Suppressor macrophage (primary cell): ENCODE data around the gene GLT1D1.
"Not testable (repeated sequence)": the region's sequence is repeated elsewhere in the genome, so short reads cannot be mapped to it uniquely, and the experiment has no call there.

Experiments used
- DNase-seq, 4 experiments: peaks; one replicate each; pipeline ENCODE4 v3.0.0-alpha.2; 2020 to 2022
- total RNA-seq, 17 experiments: gene quantifications; one replicate each; lab custom pipeline; 2026; ENCODE audit warnings: mixed read lengths in 6 of 17, inconsistent platforms in 3 of 17; lab: John Stamatoyannopoulos, UW

The GLT1D1 gene
- 0.34 to 15.1 (median 0.91) reads per million in 17 experiments for total RNA-seq

DNA sequence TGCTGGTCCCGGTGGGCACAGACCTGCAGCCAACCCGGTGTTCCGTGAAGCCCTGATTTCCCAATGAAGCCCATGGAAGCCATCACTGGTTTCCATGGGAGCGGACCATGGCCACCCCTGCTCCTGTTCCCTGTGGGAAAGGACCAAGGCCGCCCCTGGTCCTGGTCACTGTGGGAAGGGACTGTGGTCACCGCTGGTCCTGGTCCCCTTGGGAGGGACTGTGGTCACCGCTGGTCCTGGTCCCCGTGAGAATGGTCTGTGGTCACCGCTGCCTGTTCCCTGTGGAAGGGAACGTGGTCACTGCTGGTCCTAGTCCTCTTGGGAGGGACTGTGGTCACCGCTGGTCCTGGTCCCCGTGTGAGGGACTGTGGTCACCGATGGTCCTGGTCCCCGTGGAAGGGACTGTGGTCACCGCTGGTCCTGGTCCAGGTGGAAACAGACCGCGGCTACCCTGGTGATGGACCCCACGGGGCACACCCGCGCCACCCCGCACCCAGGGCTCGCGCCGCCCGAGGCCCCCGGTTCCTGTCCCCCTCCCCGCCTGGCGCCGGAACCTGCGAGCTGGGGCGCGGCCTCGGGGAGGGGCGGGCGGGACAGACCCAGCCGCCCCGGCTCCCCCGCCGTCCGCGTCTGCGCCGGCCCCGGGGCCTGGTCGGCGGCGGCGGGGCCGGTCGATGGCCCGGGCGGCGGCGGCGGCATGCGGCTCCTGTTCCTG lies at the start of gene GLT1D1:
TSS of gene GLT1D1 (plus strand) at position 594 of the 715 bp plus-strand sequence. CDS start at position 698, 104 bp downstream.
- DNase-seq = no peak

DNA sequence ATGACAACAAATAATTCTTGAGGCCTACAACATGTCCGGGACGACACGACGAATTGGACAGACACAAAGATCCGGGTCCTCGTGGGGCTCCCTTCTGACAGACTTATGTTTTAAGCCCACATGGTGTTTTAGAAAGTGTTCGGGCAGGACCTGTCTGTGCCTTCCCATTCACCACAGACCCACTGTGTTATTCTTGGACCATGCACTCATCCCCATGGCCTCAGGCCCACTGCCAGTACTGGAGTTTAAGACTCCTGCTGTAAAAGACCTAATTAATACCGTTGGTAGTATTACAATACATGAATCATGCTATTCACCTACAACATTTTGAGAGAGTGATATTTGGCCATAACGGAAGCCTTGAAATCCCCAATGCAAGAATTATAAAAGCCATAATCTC lies 49.5 kb upstream of the GLT1D1 start:
- no peak for DNase-seq

DNA sequence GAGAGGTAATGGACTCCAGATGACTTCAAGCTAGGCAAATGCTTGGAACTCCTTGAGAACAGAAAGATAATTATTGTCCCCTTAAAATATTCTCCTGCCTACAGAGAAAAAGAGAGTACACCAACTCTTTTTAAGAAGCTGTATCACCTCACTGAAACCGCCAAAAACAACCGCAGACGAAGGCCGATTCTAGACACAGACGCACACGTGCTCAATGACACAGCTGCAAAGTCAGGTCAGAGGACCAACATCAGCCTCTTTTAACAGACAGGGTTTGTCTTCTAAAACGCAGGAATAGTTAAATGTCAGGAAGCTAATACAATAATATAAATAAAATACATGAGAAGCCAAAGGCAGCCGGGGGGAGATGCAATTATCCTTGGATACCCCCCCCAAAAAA lies 48.5 kb upstream of the GLT1D1 start:
- no peak for DNase-seq

DNA sequence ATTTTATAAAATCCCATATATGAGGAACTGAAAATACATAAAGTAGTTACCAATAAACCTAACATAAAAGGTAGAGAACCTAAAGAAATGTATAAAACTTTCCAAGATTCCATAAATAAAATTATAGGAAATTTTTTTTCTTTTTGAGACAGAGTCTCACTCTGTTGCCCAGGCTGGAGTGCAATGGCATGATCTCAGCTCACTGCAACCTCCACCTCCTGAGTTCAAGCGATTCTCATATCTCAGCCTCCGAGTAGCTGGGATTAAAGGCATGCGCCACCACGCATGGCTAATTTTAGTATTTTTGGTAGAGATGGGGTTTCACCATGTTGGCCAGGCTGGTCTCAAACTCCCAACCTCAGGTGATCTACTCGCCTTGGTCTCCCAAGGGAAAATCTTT lies 47.9 kb upstream of the GLT1D1 start:
- not testable (repeated sequence) for DNase-seq

DNA sequence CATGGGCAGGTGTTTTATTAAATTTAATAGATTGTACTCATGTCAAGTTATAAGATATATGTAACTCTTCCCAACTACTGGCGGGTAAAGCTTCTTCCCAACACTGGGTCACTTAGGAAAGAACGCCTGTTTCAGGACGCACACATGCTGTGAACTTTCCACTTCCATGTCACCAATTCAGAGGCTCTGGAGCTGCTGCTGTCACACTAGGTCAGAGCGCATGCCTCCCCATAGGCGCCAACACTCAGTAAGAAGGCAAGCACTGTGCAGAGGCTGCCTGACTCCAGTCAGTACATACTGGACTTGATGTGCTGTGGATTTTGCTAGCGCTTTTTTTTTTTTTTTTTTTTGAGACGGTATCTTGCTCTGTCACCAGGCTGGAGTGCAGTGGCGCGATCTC lies 46.7 kb upstream of the GLT1D1 start:
- DNase-seq = no peak

DNA sequence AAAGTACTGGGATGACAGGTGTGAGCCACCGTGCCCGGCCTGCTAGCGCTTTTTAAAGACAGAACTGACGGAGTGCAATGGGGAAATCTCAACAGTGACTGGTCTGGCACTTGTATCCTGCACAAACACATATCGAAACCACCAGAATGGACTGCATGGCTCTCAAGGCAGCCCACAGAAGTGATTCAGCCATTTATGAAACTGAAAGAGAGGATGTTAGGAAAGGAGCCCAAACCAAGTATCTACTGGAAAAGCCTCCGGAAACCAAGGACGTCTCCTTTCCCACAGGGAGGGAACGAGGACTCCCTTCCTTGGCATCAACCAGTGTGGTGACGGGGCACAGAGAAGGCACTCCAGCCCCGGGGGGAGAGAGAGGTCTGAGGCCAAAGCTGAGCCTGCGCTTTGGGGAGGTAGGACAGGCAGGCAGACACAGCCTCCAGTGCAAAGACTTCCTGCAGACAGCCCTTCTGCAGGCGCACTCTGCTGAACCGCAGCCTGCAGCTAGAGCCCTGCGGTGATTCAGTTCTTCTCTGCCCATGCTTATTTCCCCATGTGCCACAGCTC lies 46.0 kb upstream of the GLT1D1 start:
- DNase-seq = peak; percentile 81 to 93 (median 90)

DNA sequence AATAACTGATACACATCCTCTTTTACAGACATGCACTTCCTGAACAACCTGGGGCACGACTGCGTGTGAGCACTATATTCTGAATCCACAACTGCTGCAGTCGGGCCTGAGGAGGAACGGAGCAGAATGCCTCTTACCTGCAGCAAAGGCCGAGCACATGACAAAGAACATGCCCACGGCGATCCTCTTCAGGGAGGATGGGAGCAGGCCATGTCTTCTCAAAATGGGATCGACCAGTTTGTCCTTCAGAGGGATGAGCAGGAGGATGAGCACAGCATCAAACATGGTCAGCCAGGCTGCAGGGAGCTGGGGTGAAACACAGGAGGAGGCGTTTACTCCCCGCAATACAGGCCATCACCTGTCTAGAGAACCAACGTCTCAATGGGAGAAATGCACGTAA lies 44.6 kb upstream of the GLT1D1 start:
- no peak for DNase-seq

DNA sequence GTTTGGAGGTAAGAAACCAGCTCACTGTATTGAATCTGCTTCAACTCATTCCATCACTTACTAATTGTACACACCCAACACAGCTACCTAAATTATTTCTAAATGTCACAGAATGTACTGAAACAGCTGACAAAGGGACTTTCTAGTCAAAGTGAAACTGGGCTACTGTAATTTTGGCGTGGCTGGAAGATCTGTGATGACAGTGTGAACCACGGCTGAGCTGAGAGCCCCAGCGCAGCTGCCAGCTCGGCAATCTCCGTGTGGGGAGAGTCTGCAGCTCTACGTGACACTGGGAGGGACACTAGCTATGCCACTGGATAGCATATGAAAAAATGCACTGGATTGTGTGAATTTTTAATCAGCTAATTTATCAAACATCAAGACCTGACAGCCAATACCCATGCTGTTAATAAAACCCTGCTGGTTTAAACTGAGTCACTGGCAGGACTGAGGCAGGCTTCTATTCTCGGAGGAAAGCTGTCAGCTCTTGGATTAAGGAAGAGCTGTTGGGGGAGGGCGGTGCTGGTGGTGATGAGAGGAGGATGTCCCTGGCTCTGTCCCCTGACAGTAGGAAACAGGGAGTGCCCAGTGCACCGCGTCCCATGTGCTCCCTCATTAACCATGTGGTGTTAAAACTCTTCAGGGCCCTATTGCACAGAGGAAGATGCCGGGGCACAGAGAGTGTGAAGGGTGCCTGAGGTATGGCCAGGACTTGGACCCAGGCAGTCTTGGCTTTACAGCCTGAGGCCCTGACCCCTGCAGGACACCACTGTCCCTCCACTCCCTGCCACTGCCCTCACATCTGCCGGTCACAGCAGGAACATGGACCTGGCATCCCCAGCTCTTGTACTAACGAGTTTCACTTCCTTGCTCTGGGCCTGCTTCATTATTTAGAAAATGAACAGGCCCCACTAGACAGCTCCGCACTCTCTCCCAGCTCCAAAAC lies 42.8 kb upstream of the GLT1D1 start:
- peak; percentile 59 to 71 (median 69) for DNase-seq

DNA sequence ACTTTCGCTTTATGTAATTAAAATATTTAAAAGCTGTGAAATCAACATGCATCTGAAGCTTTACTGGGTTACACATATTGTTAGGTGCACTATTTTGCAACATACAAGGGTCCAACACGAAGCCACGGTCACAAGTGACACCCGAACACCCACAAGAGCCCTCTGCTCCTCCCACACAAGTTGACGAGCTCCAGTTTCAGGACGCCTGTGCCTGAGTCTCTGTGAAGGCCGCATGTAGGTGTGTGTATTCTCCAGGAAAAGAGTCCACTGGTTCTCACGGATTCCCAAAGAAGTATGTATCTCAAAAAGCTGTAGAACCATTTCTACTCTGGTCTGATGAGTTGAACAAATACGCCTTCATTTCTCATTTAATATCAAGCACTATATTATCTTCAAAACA lies 41.5 kb upstream of the GLT1D1 start:
- no peak for DNase-seq

DNA sequence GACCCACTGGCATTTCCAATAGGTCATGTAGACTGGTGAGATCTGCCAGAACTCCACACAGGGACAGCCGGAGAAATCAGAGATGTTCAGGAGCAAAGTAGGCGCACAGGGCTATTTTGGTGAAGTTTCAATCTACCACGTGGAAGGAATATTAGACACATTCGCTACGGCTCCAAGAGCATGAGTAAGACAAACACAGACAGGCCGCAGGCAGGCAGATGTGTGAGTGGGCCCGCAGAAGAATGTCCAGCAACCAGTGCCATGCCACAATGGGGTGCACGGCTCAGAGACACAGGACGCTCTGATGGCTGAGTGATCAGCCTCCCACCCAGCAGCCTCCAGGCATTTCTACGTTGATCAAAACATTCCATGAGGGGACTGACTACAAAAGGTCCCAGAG lies 39.9 kb upstream of the GLT1D1 start:
- DNase-seq = no peak

DNA sequence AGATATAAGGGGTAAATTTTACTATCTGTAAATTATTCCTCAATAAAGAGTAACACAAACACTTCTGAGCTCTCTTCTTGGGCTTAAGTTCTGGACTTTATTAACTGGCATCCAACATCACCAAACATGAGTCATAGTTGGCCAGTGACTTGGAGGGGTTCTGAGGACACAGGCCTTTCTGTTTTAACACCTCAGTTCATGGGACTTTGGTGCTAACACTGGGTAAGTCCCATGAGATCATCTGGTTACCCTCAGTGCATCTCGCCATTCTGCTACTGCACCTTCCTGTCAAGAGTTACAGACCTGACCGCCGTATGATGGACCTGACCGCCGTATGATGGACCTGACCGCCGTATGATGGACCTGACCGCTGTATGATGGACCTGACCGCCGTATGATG lies 39.4 kb upstream of the GLT1D1 start:
- DNase-seq = no peak

DNA sequence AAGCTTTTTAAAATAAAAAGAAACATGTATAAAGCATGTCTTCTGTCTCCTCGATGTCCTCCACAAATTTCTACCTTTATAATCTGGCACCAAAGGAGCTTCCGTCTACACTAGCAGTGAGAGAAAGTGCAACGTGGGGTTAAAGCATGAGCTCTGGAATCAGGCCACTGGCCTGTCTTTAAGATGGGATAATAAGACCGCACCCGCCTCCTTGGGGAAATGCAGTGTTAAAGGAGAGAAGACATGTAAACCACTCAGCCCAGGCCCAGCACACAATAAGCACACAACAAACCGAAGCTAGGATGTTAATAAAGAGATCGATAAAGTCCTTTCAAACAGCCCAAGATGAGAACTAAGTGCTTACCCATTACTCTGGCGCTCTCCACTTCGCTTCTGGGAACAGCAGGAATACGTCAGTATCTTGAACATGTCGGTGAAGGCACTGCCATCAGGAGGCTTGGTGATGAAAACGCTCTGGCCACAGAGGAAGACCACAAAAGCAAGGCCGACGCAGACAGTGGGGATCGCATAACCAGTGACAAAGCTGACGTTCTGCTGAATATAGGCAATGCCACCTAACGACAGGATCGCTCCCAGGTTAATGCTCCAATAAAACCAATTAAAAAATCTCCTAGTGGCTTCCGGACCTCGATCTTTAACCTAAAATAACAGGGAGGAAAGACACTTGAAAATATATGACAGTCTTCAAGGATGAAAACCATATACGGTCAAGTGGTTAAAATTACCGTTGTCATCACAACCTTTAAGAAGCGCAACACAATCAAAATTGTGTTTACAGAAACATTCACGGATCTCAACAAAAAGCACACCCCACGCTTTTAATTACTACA lies 38.6 kb upstream of the GLT1D1 start:
- DNase-seq = no peak

DNA sequence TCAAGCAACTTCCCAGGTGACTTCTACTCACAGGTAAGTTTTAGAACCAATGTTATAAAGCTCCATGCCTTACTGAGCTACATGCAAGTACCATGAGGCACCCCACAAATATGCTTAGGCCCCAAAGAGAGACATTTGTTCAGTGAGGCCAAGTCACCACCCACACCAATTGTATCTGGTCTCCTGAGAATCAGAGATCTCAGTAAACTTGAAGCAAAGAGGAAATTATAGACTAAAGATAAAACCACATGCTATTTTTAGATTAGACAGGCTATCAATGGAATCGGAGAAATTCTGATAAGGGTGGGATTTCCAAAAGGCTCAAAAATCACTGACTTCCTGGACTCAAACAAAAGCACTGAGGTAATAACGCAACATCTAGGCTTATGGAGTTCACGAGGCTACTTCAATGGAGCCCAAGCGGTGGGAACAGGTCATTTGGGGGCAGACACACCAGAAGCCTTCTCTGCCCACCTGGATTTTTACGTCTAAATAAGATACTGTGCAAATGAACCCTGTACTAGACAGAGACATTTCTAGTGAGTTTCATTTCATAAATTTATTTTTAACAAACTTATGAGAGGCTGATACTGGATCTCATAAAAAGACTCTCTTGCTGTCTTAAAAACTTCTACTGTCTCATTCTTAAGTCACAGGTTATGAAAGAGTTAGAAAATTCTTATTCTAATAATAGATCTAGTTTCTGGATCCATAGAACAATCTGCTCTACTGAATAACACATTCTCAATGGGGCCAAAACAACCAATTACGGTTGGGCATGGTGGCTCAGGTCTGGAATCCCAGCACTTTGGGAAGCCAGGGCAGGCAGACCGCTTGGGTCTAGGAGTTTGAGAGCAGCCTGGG lies 37.3 kb upstream of the GLT1D1 start:
- no peak for DNase-seq

DNA sequence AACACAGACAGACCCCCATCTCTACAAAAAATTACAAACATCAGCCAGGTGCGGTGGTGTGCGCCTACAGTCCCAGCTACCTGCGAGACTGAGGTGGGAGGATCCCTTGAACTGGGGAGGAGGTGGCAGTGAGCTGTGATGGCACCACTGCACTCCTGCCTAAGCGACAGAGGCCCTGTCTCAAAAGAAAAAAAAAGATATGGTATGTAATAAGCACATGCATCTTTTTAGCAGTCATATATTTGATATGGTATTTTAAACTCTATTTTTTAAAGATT lies 36.7 kb upstream of the GLT1D1 start:
- DNase-seq = no peak

DNA sequence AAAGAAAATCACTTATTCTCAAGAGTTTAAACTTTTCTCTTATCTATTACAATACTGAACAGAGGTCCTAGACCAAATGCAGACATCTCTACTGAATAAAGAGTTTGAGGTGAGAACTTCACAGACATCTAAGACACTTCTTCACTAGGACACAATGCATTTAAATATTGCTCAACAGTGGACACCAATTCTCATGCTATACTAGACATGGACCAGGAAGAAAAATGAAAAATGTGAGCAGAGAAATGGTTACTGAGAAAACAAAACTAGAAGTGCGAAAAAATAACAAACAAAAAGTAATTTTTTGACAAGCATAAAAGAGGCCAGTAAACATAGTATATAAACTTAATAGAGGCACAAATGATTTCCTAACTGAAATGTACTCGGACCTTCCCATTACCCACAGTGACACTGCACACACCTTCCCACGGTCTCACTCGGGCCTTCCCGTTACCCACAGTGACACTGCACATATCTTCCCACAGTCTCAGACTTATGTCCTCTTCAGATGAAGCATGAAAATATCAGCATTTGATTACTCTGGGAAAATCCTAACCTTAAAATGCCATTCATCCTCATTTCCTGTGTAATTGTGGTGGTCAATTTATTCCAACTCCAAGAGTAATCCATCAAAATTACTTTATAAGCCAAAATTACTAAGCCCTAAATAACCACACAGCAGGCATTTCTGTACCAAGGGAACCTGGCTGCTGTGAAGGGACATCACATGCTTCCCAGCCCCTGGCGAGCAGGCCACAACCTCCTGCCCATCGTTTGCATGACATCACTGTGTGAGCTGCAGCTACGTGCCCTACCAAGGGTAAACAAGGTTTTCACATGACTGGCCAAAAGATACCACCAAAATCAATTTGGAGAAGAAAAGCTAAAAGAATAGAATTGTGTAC lies 35.9 kb upstream of the GLT1D1 start:
- peak; percentile 63 to 80 (median 70) for DNase-seq

DNA sequence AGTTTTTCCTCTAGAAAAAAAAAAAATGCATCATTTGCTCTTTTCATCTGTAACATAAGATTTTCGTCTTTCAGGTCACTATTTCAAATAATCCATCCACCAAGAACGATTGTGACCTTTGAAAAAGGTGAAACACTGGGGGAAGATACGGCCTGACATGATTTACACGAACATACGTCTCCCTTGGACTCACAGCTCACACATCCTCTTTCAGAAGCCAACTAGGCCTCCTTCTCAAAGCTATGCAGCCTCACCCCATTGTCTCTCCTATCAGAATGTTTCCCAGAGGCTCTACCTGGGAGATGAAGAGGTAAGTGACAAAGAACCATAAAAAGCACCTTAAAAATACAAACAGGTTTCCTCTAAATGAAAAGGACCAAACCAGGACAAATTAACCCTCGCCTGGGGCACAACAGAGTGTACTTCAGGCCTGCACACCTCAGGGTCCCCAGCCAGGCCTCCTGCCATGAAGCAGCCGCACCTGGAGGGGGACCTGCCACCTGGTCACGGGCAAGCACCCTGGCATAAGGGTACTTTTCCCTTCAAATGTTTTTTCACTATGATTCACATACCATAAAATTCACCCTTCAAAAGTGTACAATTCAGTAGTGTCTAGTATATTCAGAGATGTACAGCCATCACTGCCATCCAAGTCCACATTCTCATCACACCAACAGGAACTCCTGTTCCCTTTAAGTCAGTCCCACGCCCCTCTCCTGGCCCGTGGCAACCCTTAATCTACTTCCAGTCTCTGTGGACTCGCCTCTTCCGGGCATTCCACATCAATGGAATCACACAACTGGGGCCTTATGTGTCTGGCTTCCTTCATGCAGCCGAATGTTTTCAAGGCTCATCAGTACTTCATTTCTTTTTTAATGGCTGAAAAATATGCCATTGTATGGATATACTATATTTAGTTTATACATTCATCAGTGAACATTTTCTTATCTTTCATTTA lies 34.9 kb upstream of the GLT1D1 start:
- DNase-seq = no peak

DNA sequence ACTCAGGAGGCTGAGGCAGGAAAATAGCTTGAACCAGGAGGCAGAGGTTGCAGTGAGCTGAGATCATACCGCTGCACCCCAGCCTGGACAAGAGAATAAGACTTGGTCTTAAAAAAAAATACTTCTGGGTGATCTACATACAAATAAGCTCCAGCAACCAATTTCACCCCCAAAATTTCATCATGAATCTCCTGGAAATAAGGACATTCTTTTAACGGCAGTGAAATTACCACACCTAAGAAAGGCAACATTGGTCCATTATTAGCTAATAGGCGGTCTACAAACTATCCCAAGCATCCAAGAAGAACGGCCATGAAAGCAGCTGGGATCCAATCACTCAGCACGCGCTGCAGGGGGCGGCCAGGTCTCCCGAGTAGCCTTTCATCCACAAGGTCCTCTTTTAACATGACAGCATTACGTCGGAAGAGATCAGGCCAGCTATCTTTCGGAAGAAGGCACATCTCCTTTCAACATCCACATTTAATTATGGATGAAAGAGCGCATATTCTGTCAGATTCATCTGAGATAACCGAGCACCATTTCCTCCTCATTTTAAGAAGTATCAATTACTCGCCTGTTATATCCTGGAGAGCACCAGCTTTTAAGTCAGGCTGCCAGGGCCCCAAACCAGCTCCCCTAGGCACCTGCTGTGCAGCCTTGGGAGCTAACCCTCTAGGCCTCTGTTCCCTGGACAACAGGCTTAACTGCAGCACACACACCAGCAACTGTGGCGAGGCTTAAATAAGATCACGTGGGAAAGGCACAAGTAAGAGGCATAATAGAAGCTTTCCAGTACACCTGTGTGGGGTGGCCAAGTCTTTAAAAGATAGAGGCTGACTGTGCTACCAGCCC lies 33.8 kb upstream of the GLT1D1 start:
- no peak for DNase-seq

DNA sequence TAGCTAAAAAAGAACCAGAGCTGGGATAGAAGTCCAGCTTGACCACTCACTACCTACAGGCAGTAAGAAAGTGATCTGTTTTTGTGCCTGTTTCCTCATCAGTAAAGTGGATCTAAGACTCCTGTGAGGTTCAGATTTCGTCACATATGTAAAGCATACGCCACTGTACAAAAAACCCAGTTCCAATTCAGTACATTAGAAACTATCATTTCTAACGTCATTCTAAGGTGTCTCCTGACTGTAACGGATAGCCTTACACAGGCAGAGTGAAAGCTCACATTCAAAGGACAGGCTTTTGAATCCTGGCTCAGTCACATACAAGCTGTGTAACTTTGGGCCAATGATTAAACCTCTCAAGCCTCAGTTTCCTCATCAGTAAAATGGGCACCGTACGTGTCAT lies 33.0 kb upstream of the GLT1D1 start:
- no peak for DNase-seq
